Ovary (tissue), 9 donors: ENCODE measurements around the gene CRTC1. TPM values are rescaled to one million over a fixed set of nuclear protein-coding genes. Genes with fewer than 3 reads are reported as not detected.

Experiments
- DNase-seq, 5 donors: peaks; one replicate each; pipeline ENCODE4 v3.0.0-alpha.2; 2019 to 2020
- H3K27ac ChIP-seq, 2 donors: fragments of 200-600 bp; one replicate each; pipeline versions ENCODE4 v1.5.1 to v1.8.0; 2019 to 2022
- H3K27me3 ChIP-seq: fragments of 200-600 bp; one replicate; pipeline ENCODE4 v1.8.0; 2022
- H3K36me3 ChIP-seq: fragments of 200-600 bp; sonication (generic); one replicate; pipeline ENCODE4 v1.5.1; 2019
- H3K4me1 ChIP-seq: one replicate; pipeline ENCODE4 v1.8.1; 2013; ENCODE audit warnings: mild to moderate bottlenecking, moderate library complexity; ENCODE audit not compliant: insufficient read depth
- H3K4me3 ChIP-seq: fragments of 200-600 bp; sonication (generic); one replicate; pipeline ENCODE4 v1.5.1; 2017
- H3K9me3 ChIP-seq, 2 donors: fragments of 200-600 bp in 1 of 2; sonication (generic) in 1 of 2; one replicate each; pipeline versions ENCODE4 v1.5.1 to v1.8.1; 2013 to 2019; ENCODE audit warnings: mild to moderate bottlenecking in 1 of 2, moderate library complexity in 1 of 2
- EP300 ChIP-seq: sonication (generic); formaldehyde crosslinking; IDR thresholded peaks from one replicate; pipeline ENCODE4 v1.6.1; 2017; ENCODE audit warnings: antibody characterized with exemption
- POLR2A ChIP-seq: fragments of 450-650 bp; IDR thresholded peaks from one replicate; pipeline ENCODE4 v1.6.1; 2017; ENCODE audit warnings: antibody characterized with exemption, mild to moderate bottlenecking, moderate library complexity
- WGBS, 3 donors: extraction: QIAGEN DNeasy Blood & Tissue Kit in 1 of 3; methylation state at CpG; one replicate each; pipeline versions ENCODE4 v1.1.5 to v1.1.7; 2013 to 2017; 5-methylcytosine and 5-hydroxymethylcytosine counted together
- intact Hi-C, 4 donors: fragments of 100-400 bp; cut with DNase I; formaldehyde crosslinking; loops; one replicate each; pipeline versions ENCODE4 v1.11.0 to v1.15.1; 2022 to 2023
- polyA plus RNA-seq, 2 donors: library from polyadenylated mRNA; stranded (reverse); fragments of 200-250 nt in 1 of 2; fragments of 350-450 nt in 1 of 2; fragmentation: Illumina TruSeq in 1 of 2; extraction: RNeasy Lipid Tissue Mini Kit (QIAGEN cat#74804) in 1 of 2; gene quantifications; one replicate each; pipeline ENCODE4 v1.2.3, GENCODE V29; 2013 to 2014
- total RNA-seq, 7 donors: library from RNA; depleted of rRNA in 2 of 7; stranded (reverse); fragments of >200 nt in 2 of 7; fragmentation: NEBNext Ultra II Directional in 3 of 7; extraction: Animal tissue kit (Norgen Biotek cat#: 25700) in 3 of 7; gene quantifications; one replicate each; pipeline versions ENCODE4 v1.1.0 to v1.2.4, GENCODE V29; 2016 to 2023
- TF ChIP-seq, protein P1 (sequence below), 3 donors: fragments of 450-650 bp in 2 of 3; fragments of 200-600 bp in 1 of 3; IDR thresholded peaks; one replicate each; pipeline versions ENCODE4 v1.5.1 to v1.8.0; 2016 to 2022; ENCODE audit warnings: antibody characterized with exemption in 3 of 3, mild to moderate bottlenecking in 1 of 3
- donor health status: DM: no; HTN: no; CAD: no; lungs with moderate emphysema.
- donor health status: DM: no; HTN: no; CAD: no.
- donor health status: Bipolar disorder and iron deficiency.
- donor health status: DM: yes; HTN: yes; CAD: no.
- donor health status: DM: no; HTN: no; CAD: no.
- donor health status: DM: yes; HTN: yes; CAD: no.

Gene CRTC1
- total and polyA plus RNA-seq, 9 donors = 2.3 to 19.5 (median 12.9) TPM

DNA sequence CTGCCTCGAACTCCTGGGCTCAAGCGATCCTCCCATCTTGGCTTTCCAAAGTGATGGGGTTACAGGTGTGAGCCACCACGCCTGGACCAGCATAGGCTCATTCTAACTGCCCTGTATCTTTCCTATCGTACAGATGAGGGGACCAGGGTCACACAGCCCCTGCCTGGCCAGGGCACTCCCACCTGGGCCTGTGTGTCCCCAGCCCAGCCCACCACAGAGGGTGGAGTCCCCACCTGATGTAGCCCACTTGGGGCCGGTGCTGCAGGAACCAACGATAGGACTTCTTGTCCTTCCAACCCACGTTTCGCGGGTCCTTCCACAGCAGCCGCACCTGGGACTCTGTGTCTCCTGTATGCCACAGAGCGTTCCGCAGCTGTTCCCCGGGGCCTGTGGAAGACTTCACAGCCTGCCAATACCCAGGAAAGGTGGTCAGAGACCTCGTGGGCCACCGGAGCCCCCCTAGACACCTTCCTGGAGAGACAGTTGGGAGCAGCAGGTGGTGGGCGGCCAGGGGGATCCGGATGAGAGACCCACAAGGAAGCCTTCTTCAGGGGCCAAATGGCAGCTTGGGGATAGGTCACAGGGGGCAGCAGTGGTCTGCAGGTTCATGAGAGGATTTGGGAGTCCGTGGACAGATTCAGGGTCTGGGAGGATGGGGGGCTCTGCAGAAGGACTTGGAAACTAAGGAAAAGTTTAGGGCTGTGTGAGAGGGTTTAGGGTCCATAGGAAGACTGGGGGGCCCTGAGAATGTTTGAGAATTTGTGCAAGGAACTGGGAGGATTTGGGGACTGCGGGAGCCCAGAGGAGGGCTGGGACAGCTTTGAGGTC is 100.7 kb downstream of the CRTC1 start:
- H3K27ac ChIP-seq = no peak overlapping the region
- TF ChIP-seq, protein P1, sequence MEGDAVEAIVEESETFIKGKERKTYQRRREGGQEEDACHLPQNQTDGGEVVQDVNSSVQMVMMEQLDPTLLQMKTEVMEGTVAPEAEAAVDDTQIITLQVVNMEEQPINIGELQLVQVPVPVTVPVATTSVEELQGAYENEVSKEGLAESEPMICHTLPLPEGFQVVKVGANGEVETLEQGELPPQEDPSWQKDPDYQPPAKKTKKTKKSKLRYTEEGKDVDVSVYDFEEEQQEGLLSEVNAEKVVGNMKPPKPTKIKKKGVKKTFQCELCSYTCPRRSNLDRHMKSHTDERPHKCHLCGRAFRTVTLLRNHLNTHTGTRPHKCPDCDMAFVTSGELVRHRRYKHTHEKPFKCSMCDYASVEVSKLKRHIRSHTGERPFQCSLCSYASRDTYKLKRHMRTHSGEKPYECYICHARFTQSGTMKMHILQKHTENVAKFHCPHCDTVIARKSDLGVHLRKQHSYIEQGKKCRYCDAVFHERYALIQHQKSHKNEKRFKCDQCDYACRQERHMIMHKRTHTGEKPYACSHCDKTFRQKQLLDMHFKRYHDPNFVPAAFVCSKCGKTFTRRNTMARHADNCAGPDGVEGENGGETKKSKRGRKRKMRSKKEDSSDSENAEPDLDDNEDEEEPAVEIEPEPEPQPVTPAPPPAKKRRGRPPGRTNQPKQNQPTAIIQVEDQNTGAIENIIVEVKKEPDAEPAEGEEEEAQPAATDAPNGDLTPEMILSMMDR (IDR thresholded peaks at IDR 0.05) = no peak
- TF ChIP-seq EP300 = no peak
- no peak for TF ChIP-seq POLR2A
- no peak for DNase-seq
- 74 to 86% (median 86%) methylated on average over 19 of the region's 19 CpGs for whole genome bisulfite sequencing, 3 donors
- H3K4me3 ChIP-seq = no peak overlapping the region
- H3K4me1 ChIP-seq = peaks cover 8% of the 10 kb centered on the region
- H3K36me3 ChIP-seq = no peaks in the 10 kb centered on the region
- intact Hi-C loops = no loop called here
- H3K27me3 ChIP-seq = peaks cover 9% of the 10 kb centered on the region
- H3K9me3 ChIP-seq = no peaks in the 10 kb centered on the region

DNA sequence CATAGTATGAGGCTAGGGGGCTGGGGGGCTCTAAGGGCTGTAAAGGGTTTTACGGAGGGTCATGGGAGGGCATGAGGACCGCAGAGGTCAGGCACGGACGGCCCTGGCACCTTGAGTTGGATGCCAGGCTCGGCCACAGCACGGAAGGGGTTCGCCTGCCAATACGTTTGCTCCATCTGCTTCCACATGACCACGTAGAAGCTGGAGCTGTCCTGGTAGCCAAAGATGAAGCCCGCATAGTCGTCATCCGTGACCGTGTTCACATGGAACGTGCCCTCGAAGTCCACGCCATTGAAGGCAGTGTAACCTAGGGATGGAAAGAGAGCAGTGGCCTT is 101.3 kb downstream of the CRTC1 start:
- H3K27me3 ChIP-seq = peaks cover 9% of the 10 kb centered on the region
- no peaks in the 10 kb centered on the region for H3K36me3 ChIP-seq
- intact Hi-C loops = no loop called here
- no peak overlapping the region for H3K4me3 ChIP-seq
- WGBS, 3 donors = 54 to 65% (median 58%) methylated on average over 16 of the region's 16 CpGs
- TF ChIP-seq POLR2A (no peak), EP300 (no peak)
- TF ChIP-seq, protein P1 (IDR thresholded peaks at IDR 0.05) = no peak
- H3K4me1 ChIP-seq = peaks cover 11% of the 10 kb centered on the region
- no peaks in the 10 kb centered on the region for H3K9me3 ChIP-seq
- H3K27ac ChIP-seq = no peak overlapping the region
- no peak for DNase-seq

DNA sequence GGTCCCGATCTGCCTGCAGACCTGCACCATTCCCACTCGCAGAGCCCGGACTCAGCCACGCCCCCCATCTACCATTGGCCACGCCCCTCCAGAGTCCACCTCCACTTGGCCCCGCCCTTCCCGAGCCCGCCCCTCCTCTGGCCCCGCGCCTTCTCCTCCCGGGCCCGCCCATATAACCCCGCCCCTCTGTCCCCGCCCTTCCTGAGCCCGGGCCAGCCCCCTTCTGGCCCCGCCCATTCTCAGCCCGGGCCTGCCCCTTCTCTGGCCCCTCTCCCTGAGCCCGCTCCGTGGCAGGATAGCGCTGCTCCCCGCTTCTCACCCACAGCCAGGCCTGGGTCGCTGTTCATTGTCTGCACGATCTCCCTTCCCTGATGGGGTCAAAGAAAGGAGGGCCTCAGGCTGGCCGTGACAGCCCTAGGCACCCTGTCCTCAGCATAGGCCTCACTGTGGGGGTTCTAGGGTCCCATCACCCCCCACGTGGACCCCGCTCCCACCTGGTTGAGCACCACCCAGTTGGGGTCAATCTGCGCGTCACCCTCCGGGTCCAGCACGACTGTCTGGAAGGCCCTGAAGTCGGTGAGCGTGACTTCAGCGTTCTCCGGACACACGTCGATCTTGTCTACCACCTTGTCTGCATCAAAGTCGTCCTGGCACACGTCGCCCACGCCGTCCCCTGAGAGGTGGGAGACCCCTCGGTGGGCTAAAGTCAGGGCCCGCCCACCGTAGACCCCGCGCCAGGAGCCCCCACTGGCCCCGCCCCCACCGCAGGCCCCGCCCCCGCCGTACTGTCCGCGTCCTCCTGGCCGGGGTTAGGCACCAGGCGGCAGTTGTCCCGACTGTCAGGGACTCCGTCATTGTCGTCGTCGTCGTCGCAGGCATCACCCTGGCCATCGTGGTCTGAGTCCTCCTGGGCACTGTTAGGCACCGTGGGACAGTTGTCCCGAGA is 102.0 kb downstream of the CRTC1 start:
- H3K27me3 ChIP-seq = peaks cover 9% of the 10 kb centered on the region
- H3K4me1 ChIP-seq = peaks cover 13% of the 10 kb centered on the region
- TF ChIP-seq POLR2A (no peak), EP300 (no peak)
- TF ChIP-seq, protein P1 (IDR thresholded peaks at IDR 0.05) = no peak
- no peaks in the 10 kb centered on the region for H3K9me3 ChIP-seq
- H3K4me3 ChIP-seq = no peak overlapping the region
- H3K36me3 ChIP-seq = no peaks in the 10 kb centered on the region
- no peak overlapping the region for H3K27ac ChIP-seq
- peak; percentile 68 to 86 (median 82) for DNase-seq
- intact Hi-C loops = no loop called here
- 2 to 12% (median 6%) methylated on average over 24 to 65 of the region's 65 CpGs for whole genome bisulfite sequencing, 3 donors

DNA sequence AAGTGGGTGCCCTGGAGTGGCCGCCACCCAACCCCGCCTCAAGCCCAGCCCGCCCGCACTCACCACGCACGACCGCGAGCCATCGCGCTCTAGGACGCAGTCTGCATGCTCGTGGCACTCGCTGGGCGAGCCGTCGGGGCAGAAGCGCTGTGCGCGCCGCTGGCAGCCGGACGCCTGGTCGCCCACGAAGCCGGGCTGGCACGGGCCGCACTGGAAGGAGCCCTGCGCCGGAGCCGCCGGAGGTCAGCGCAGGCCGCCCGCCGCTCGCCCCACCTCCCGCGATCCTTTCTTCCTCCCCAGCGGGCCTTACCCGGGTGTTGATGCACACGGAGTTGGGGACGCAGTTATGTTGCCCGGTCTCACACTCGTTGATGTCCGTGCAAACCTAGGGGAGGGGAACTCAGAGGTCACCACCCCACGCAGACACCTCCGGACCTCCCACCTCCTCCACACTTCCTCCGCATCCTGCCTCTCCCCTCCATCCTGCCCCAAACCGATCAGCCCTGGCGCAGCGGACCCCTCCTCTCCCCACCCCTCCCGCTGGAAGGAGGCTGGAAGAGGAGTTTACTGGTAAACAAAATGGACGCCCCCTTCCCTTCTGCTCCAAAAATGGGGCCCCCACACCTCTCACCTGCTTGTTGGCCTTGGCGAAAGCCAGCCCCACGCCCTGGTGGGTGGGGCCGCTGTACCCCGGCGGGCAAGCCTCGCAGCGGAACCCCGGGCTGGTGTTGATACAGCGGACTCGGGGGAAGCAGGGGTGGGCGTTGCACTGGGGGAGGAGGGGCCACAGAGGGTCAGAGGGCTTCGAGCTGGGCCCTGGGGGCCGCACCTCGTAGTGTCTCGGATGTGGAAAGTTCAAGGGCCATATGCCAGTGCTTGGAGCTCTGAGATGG is 105.3 kb downstream of the CRTC1 start:
- intact Hi-C loops = no loop called here
- Histone ChIP-seq H3K27me3 (peaks cover 13% of the 10 kb centered on the region), H3K9me3 (no peaks in the 10 kb centered on the region), H3K27ac (no peak overlapping the region), H3K36me3 (no peaks in the 10 kb centered on the region), H3K4me3 (no peak overlapping the region), H3K4me1 (peaks cover 13% of the 10 kb centered on the region)
- TF ChIP-seq POLR2A (no peak), EP300 (no peak)
- TF ChIP-seq, protein P1 (IDR thresholded peaks at IDR 0.05) = no peak
- no peak for DNase-seq
- 1 to 2% (median 2%) methylated on average over 36 to 68 of the region's 68 CpGs for WGBS, 3 donors
